Measurements from ENCODE around the gene OR3A2.
"Not testable (repeated sequence)": the region's sequence is repeated elsewhere in the genome, so short reads cannot be mapped to it uniquely, and the experiment has no call there.

OR3A2 gene

GRCh38 chr17:3401786-3402185 lies 15.7 kb upstream of the OR3A2 start:
- TF ChIP-seq, protein P1, sequence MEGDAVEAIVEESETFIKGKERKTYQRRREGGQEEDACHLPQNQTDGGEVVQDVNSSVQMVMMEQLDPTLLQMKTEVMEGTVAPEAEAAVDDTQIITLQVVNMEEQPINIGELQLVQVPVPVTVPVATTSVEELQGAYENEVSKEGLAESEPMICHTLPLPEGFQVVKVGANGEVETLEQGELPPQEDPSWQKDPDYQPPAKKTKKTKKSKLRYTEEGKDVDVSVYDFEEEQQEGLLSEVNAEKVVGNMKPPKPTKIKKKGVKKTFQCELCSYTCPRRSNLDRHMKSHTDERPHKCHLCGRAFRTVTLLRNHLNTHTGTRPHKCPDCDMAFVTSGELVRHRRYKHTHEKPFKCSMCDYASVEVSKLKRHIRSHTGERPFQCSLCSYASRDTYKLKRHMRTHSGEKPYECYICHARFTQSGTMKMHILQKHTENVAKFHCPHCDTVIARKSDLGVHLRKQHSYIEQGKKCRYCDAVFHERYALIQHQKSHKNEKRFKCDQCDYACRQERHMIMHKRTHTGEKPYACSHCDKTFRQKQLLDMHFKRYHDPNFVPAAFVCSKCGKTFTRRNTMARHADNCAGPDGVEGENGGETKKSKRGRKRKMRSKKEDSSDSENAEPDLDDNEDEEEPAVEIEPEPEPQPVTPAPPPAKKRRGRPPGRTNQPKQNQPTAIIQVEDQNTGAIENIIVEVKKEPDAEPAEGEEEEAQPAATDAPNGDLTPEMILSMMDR (conservative IDR thresholded peaks at IDR 0.05; ENCODE audit: control insufficient read depth, insufficient read depth, low read depth, low read length), result no peak
- DNase-seq (ENCODE audit: low read depth), result no peak

DNA sequence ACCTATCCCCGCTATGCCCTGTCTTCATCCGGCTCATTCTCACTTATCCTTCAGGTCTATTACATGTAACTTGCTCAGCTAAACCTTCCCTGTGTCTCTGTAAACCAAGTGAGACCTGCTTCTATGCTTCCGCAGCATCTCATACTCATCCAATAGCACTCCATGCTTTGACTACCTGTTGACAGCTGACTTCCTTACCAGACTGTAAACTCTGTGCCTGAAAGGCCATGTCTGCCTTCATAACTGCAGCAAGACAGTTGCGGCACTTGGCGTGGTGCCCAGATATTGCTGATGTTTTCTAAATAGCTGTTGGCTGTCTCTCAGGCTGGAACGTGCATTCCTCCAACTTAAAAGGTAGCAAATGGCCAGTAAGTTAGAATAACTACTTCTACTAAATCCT lies 13.9 kb upstream of the OR3A2 start:
- TF ChIP-seq, protein P1 (conservative IDR thresholded peaks at IDR 0.05; ENCODE audit: control insufficient read depth, insufficient read depth, low read depth, low read length), result no peak
- no peak overlapping the region for H3K4me3 ChIP-seq (ENCODE audit: control insufficient read depth, low read depth, low read length)
- no peak for DNase-seq (ENCODE audit: low read depth)

More at GRCh38 chr17:3401786-3402185, 15.7 kb upstream of the OR3A2 start:
- no peak overlapping the region for H3K4me3 ChIP-seq (ENCODE audit: control insufficient read depth, low read depth, low read length)

- TF ChIP-seq, protein P1 (conservative IDR thresholded peaks at IDR 0.05; ENCODE audit: control insufficient read depth, insufficient read depth, low read depth, low read length), result no peak
- no peak for DNase-seq (ENCODE audit: low read depth)
- no peak within 1 kb of the TSS for H3K4me3 ChIP-seq (ENCODE audit: control insufficient read depth, low read depth, low read length)
These were observed 12.2 kb upstream of the OR3A2 start, which contains the start of gene OR1E1 for GRCh38 chr17:3398310-3398709. Gene OR1E1, minus strand, starts transcription at chr17:3398410. Its CDS starts 0 bp downstream, at chr17:3398410.

DNA sequence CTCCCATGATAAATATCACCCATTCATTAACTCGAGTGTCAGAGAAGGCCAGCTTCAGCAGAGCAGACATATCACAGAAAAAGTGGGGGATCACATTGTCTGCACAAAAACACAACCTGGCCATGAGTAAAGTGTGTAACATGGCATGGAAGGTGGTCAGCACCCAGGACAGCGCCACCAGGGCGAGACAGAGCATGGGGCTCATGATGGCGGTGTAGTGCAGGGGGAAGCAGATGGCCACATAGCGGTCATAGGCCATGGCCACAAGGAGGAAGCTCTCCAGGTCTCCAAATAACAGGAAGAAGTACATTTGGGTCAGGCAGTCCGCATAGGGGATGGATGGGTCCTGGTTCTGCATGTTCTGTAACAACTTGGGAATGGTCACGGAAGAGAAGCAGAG lies 11.7 kb upstream of the OR3A2 start:
- not testable (repeated sequence) for DNase-seq (ENCODE audit: low read depth); H3K4me3 ChIP-seq (ENCODE audit: control insufficient read depth, low read depth, low read length)

DNA sequence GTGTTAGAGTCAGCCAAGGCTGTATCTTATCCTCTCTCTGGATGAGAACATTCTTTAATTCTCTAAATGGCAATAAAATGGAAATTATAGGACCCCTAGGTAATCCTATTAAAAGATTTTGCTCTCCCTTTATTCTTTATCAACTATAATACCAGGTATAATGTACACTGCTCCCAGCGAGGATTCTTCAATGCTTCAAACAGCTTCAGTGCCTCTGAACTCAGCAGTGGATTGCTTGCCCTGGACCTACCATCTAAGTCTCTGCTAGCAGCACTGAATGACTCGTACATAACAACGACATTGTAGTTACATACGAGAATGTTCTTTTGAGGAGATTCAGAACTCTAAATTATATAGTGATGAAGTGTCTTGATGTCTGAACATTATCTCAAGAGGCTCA lies 3.7 kb upstream of the OR3A2 start:
- no peak for DNase-seq (ENCODE audit: low read depth)
- TF ChIP-seq, protein P1 (conservative IDR thresholded peaks at IDR 0.05; ENCODE audit: control insufficient read depth, insufficient read depth, low read depth, low read length), result no peak
- H3K4me3 ChIP-seq (ENCODE audit: control insufficient read depth, low read depth, low read length), result no peak overlapping the region

DNA sequence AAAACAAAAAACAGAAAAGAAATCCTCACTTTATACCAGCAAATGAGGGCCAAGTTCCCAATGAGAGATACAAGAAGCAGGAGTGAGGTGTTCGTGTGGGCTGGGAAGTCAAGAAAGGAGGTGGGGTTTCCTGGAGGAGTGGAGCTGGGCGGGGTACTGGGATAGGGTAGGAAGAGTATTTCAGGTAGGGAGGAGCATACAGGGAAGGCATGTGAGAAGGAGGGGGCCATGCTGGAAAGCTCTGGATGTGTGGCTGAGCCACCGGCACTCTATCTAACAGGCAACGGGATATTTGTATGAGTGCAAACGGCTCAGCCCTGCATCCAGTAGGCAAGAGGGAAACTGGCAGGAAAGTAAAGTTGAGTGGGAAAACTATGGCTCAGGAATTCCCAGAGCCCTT lies 4.2 kb downstream of the OR3A2 start:
- no peak overlapping the region for H3K4me3 ChIP-seq (ENCODE audit: control insufficient read depth, low read depth, low read length)
- TF ChIP-seq, protein P1 (conservative IDR thresholded peaks at IDR 0.05; ENCODE audit: control insufficient read depth, insufficient read depth, low read depth, low read length), result no peak
- no peak for DNase-seq (ENCODE audit: low read depth)

DNA sequence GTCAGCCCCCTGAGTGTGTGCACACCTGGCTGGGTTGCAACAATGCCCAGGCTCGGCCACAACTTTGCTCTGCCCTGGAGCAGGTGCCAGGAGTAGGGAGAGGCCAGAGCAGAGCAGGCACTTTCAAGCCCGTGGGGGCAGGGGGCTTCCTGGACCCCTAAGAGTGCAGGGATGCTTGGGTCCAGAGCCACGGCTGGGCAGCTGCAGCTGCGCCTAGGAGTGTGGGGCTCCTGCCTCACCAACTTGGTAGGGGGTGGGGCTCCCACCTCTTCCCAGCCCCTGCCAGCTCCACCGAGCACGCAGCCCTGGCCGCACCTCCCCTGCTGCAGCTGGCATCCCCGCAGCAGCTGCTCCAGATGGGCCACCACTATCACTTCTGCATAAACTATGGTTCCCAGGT lies 7.8 kb downstream of the OR3A2 start:
- TF ChIP-seq, protein P1 (conservative IDR thresholded peaks at IDR 0.05; ENCODE audit: control insufficient read depth, insufficient read depth, low read depth, low read length), result no peak
- no peak for DNase-seq (ENCODE audit: low read depth)
- no peak overlapping the region for H3K4me3 ChIP-seq (ENCODE audit: control insufficient read depth, low read depth, low read length)

GRCh38 chr17:3371167-3371566 lies 14.9 kb downstream of the OR3A2 start:
- DNase-seq (ENCODE audit: low read depth); H3K4me3 ChIP-seq (ENCODE audit: control insufficient read depth, low read depth, low read length): not testable (repeated sequence)

DNA sequence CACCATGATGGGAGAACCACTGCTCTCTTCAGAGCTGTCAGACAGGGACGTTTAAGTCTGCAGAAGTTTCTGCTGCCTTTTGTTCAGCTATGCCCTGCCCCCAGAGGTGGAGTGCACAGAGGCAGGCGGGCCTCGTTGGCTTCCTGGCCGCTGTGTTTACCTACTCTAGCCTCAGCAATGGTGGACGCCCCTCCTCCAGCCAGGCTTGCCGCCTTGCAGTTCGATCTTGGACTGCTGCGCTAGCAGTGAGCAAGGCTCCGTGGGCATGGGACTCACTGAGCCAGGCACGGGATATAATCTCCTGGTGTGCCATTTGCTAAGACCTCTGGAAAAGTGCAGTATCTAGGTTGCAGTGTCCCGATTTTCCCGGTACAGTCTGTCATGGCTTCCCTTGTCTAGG lies 43.3 kb downstream of the OR3A2 start:
- not testable (repeated sequence) for H3K4me3 ChIP-seq (ENCODE audit: control insufficient read depth, low read depth, low read length); DNase-seq (ENCODE audit: low read depth)

All from fibroblast of mammary gland (primary cell).